HepG2 (cell line): ENCODE results near the gene TMEM121. TPM values are rescaled to one million over a fixed set of nuclear protein-coding genes. Genes with fewer than 3 reads are reported as not detected.

Source experiments
- ATAC-seq: fragments of 200-7000 bp; cut with Tn5 transposase; 3 replicates; pipeline ENCODE4 v1.9.1; 2020; ENCODE audit warnings: mild to moderate bottlenecking, moderate library complexity
- BruUV-seq: library from RNA; stranded (reverse); fragments of 400-500 nt; replicated peaks from 2 replicates; lab custom pipeline; 2021; lab: Mats Ljungman, UMichigan
- CTCF ChIA-PET: fragments of 300-600 bp; formaldehyde crosslinking; extraction: SDS; loops from one replicate; lab custom pipeline; 2021; ENCODE audit warnings: low total read pairs, inconsistent platforms, low intra/inter-chr PET ratio; lab: Yijun Ruan, JAX
- POLR2A ChIA-PET: fragments of 350-600 bp; sonication (Branson Sonifier 250); formaldehyde crosslinking; loops from one replicate; lab custom pipeline; 2020; ENCODE audit warnings: antibody characterized with exemption, inconsistent platforms; lab: Yijun Ruan, JAX
- DNase-seq: peaks from one replicate; pipeline ENCODE4 v3.0.0-alpha.2; 2015; ENCODE audit warnings: low spot score
- FAIRE-seq: peaks from 3 replicates; lab custom pipeline; 2011; peaks lifted over from hg19 to GRCh38; lab: Jason Lieb, UNC
- H2AFZ ChIP-seq: one replicate; pipeline ENCODE4 v1.6.1; 2011; ENCODE audit warnings: low read length, inconsistent platforms
- H3K27ac ChIP-seq: fragments of 300-600 bp; 3 replicates; pipeline ENCODE4 v1.8.0; 2011; ENCODE audit warnings: mixed run types, mild to moderate bottlenecking, mixed read lengths, low read length, inconsistent platforms; ENCODE audit not compliant: insufficient read depth; ENCODE audit errors: extremely low read length
- H3K27me3 ChIP-seq, 2 experiments: fragments of 200-600 bp in 1 of 2; 2 replicates in 1 of 2; 3 replicates in 1 of 2; pipeline versions ENCODE4 v1.6.0 to v1.8.0; 2011; ENCODE audit warnings: low read length in 2 of 2, mild to moderate bottlenecking in 2 of 2, moderate library complexity in 2 of 2, inconsistent platforms in 1 of 2; ENCODE audit not compliant: insufficient read depth in 2 of 2, control insufficient read depth in 1 of 2
- H3K36me3 ChIP-seq, 2 experiments: fragments of 200-600 bp in 1 of 2; replicated peaks in 1 of 2; 2 replicates in 1 of 2; 3 replicates in 1 of 2; pipeline versions ENCODE4 v1.5.1 to v1.8.0; 2011; ENCODE audit warnings: low read length in 2 of 2, inconsistent platforms in 1 of 2; ENCODE audit not compliant: insufficient read depth in 2 of 2, control insufficient read depth in 1 of 2
- H3K4me1 ChIP-seq: 2 replicates; pipeline ENCODE4 v1.5.1; 2012; ENCODE audit warnings: low read length, inconsistent platforms; ENCODE audit not compliant: insufficient read depth
- H3K4me2 ChIP-seq: 2 replicates; pipeline ENCODE4 v1.6.0; 2011; ENCODE audit warnings: low read depth, low read length, inconsistent platforms
- H3K4me3 ChIP-seq, 3 experiments: fragments of 200-600 bp in 1 of 3; sonication (generic), shearing (Covaris generic) in 1 of 3; replicated peaks in 1 of 3; 2 replicates each; pipeline ENCODE4 v1.5.1; 2011 to 2016; ENCODE audit warnings: low read length in 3 of 3, inconsistent platforms in 2 of 3, low read depth in 2 of 3, mild to moderate bottlenecking in 2 of 3, control low read depth in 1 of 3, mixed read lengths in 1 of 3; ENCODE audit not compliant: insufficient read depth in 1 of 3
- H3K79me2 ChIP-seq: one replicate; pipeline ENCODE4 v1.6.1; 2011; ENCODE audit warnings: low read length, inconsistent platforms; ENCODE audit not compliant: insufficient read depth
- H3K9ac ChIP-seq: 2 replicates; pipeline ENCODE4 v1.6.0; 2011; ENCODE audit warnings: mild to moderate bottlenecking, low read depth, low read length, inconsistent platforms; ENCODE audit not compliant: insufficient read depth
- H3K9me3 ChIP-seq: 2 replicates; pipeline ENCODE4 v1.5.1; 2012; ENCODE audit warnings: mild to moderate bottlenecking, low read length
- H4K20me1 ChIP-seq: 2 replicates; pipeline ENCODE4 v1.6.0; 2011; ENCODE audit warnings: inconsistent platforms, mild to moderate bottlenecking, low read length, moderate library complexity; ENCODE audit not compliant: insufficient read depth
- CC2D1A ChIP-seq: sonication (generic); formaldehyde crosslinking; IDR thresholded peaks from 2 replicates; pipeline ENCODE4 v1.8.1; 2023; ENCODE audit warnings: mild to moderate bottlenecking, missing genetic modification reagents
- FOXK2 ChIP-seq: fragments of 450-650 bp; IDR thresholded peaks from 2 replicates; pipeline ENCODE4 v1.6.1; 2016
- GMEB1 ChIP-seq: sonication (generic); formaldehyde crosslinking; IDR thresholded peaks from 2 replicates; pipeline ENCODE4 v1.5.1; 2020; ENCODE audit warnings: missing genetic modification reagents, mild to moderate bottlenecking, borderline replicate concordance
- IRF1 ChIP-seq: sonication (generic); formaldehyde crosslinking; IDR thresholded peaks from 2 replicates; pipeline ENCODE4 v1.4.0; 2020; ENCODE audit warnings: low read depth, mild to moderate bottlenecking, missing genetic modification reagents
- ISL2 ChIP-seq: sonication (generic); formaldehyde crosslinking; IDR thresholded peaks from 2 replicates; pipeline ENCODE4 v1.5.0; 2020; ENCODE audit warnings: missing genetic modification reagents
- KAT2B ChIP-seq: fragments of 150-350 bp; IDR thresholded peaks from 2 replicates; pipeline ENCODE4 v1.6.1; 2014; ENCODE audit warnings: low read depth, low read length, borderline replicate concordance
- MTERF4 ChIP-seq: sonication (generic); formaldehyde crosslinking; IDR thresholded peaks from 2 replicates; pipeline ENCODE4 v1.8.0; 2023; ENCODE audit warnings: mild to moderate bottlenecking, missing genetic modification reagents
- PHF5A ChIP-seq: IDR thresholded peaks from one replicate; pipeline ENCODE4 v1.6.1; 2018; ENCODE audit warnings: low read depth, missing genetic modification reagents; ENCODE audit not compliant: unreplicated experiment
- SMC3 ChIP-seq: IDR thresholded peaks from 2 replicates; pipeline ENCODE4 v1.6.1; 2011; ENCODE audit warnings: low read length, improper control_type of control experiment
- TERF1 ChIP-seq: sonication (generic); formaldehyde crosslinking; IDR thresholded peaks from 2 replicates; pipeline ENCODE4 v1.8.0; 2022; ENCODE audit warnings: mild to moderate bottlenecking, missing genetic modification reagents, moderate library complexity
- THAP7 ChIP-seq: sonication (generic); formaldehyde crosslinking; IDR thresholded peaks from 2 replicates; pipeline ENCODE4 v1.8.1; 2023; ENCODE audit warnings: mild to moderate bottlenecking, missing genetic modification reagents
- ZFY ChIP-seq: sonication (generic); formaldehyde crosslinking; IDR thresholded peaks from 2 replicates; pipeline ENCODE4 v1.4.0; 2020; ENCODE audit warnings: missing genetic modification reagents
- ZNF414 ChIP-seq: sonication (generic); formaldehyde crosslinking; IDR thresholded peaks from 2 replicates; pipeline ENCODE4 v1.5.0; 2020; ENCODE audit warnings: missing genetic modification reagents
- ZNF430 ChIP-seq: sonication (generic); formaldehyde crosslinking; IDR thresholded peaks from 2 replicates; pipeline ENCODE4 v1.9.0; 2021; ENCODE audit warnings: mild to moderate bottlenecking, missing genetic modification reagents
- ZNF460 ChIP-seq: sonication (generic); formaldehyde crosslinking; IDR thresholded peaks from 2 replicates; pipeline ENCODE4 v1.5.1; 2020; ENCODE audit warnings: missing genetic modification reagents, mild to moderate bottlenecking, borderline replicate concordance
- ZNF605 ChIP-seq: sonication (generic); formaldehyde crosslinking; IDR thresholded peaks from 2 replicates; pipeline ENCODE4 v1.8.0; 2022; ENCODE audit warnings: mild to moderate bottlenecking, missing genetic modification reagents
- WGBS: methylation state at CpG from one replicate; pipeline ENCODE4 v1.1.6; 2017; ENCODE audit warnings: low lambda C conversion rate; 5-methylcytosine and 5-hydroxymethylcytosine counted together
- in situ Hi-C: cut with HindIII; loops from 2 replicates; pipeline ENCODE4 v1.10.0; 2017; ENCODE audit warnings: low pct_unique_long_range_greater_than_20kb; ENCODE audit not compliant: extremely low pct_ligation_motif_present
- intact Hi-C: fragments of 100-400 bp; cut with micrococcal nuclease; formaldehyde crosslinking; loops from one replicate; pipeline ENCODE4 v1.10.0; 2022; ENCODE audit not compliant: unreplicated experiment
- polyA plus RNA-seq, 8 experiments: library from polyadenylated mRNA; depleted of rRNA in 3 of 8; stranded (reverse) in 7 of 8; unstranded in 1 of 8; fragments of >200 nt; fragmentation: Illumina TruSeq in 4 of 8; extraction: Trizol in 4 of 8; gene quantifications; 2 replicates each; pipeline versions ENCODE4 v1.2.1 to v1.2.3, GENCODE V29; 2011 to 2016; ENCODE audit warnings: low read depth in 4 of 8, missing spikeins in 1 of 8, mixed read lengths in 1 of 8; ENCODE audit not compliant: insufficient read depth in 1 of 8
- total RNA-seq, 5 experiments: library from RNA; depleted of rRNA; stranded (reverse); fragments of >200 nt; fragmentation: Illumina TruSeq; extraction: Trizol; gene quantifications; 2 replicates each; pipeline ENCODE4 v1.2.3, GENCODE V29; 2016; ENCODE audit warnings: low read depth in 1 of 5

The TMEM121 gene
- total and polyA plus RNA-seq, 2 of the 13 experiments (the other 11 are each of a cell fraction or from before 2014, with no cell fraction given) = 6.6 to 19.0 TPM

- no peak for TF ChIP-seq TERF1 (CRISPR knock-in tag)
These were observed 1.1 kb upstream of the TMEM121 start (continued) for GRCh38 chr14:105525326-105525725.

GRCh38 chr14:105526776-105527380 is 495 bp downstream of the TMEM121 start:
- no peaks in the 10 kb centered on the region for H3K9me3 ChIP-seq
- intact Hi-C loops (no loop called here), in situ Hi-C loops (loop anchor here (5.0 kb wide), 2 partner anchors 40 to 105 kb away; partner anchors contain the start of gene CRIP1)
- FAIRE-seq (no peak), ATAC-seq (peak; percentile 18), DNase-seq (no peak)
- H3K4me3 ChIP-seq = peak overlapping the region; percentile 79 to 89 (median 80)
- peaks cover 0 to 13% of the 10 kb centered on the region in 2 experiments; a peak in 2 of 5 replicates for H3K27me3 ChIP-seq
- H3K4me1 ChIP-seq = peaks cover 32% of the 10 kb centered on the region
- no TSS peak for BruUV-seq
- POLR2A ChIA-PET = interaction anchor here (1.0 kb wide), 1 partner anchor 27 kb away, joined by 3 read pairs; no protein-coding TSS in a partner anchor
- H3K4me2 ChIP-seq = peak overlapping the region; percentile 85
- no peaks in the 10 kb centered on the region for H4K20me1 ChIP-seq
- no peak overlapping the region for H2AFZ ChIP-seq
- 12% methylated on average over 6 of the region's 48 CpGs for WGBS
- peak overlapping the region; percentile 51 for H3K27ac ChIP-seq
- H3K9ac ChIP-seq = peak overlapping the region; percentile 76
- CTCF ChIA-PET = interaction anchor here (4.1 kb wide), 1 partner anchor 46 kb away, joined by 15 read pairs; no protein-coding TSS in a partner anchor
- 0 out of 5 replicates have a peak, but pooled peaks cover 0 to 6% of the 10 kb centered on the region in 2 experiments for H3K36me3 ChIP-seq
- H3K79me2 ChIP-seq = no peaks in the 10 kb centered on the region
- TF ChIP-seq THAP7 (CRISPR knock-in tag) = no peak
- no peak for TF ChIP-seq CC2D1A (CRISPR knock-in tag)
- TF ChIP-seq FOXK2 = no peak
- no peak for TF ChIP-seq IRF1 (CRISPR knock-in tag)
- TF ChIP-seq PHF5A (CRISPR knock-in tag) = no peak
- no peak for TF ChIP-seq ZNF605 (CRISPR knock-in tag)
- TF ChIP-seq GMEB1 (CRISPR knock-in tag) = no peak
- no peak for TF ChIP-seq KAT2B
- TF ChIP-seq ZFY (CRISPR knock-in tag) = peak; percentile 56
- TF ChIP-seq ZNF414 (CRISPR knock-in tag) = peak; percentile 25; the same call in 1 of the 2 replicates
- no peak for TF ChIP-seq ZNF460 (CRISPR knock-in tag)
- TF ChIP-seq SMC3 = no peak
- TF ChIP-seq ISL2 (CRISPR knock-in tag) = 0 out of 2 replicates have a peak, but pooled peaks have one; percentile 23
- no peak for TF ChIP-seq ZNF430 (CRISPR knock-in tag)
- no peak for TF ChIP-seq MTERF4 (CRISPR knock-in tag)
